ENCODE results near the gene HEPACAM2.

HEPACAM2 gene

GRCh38 chr7:93160410-93160809 lies 65.9 kb downstream of the HEPACAM2 start:
- TF ChIP-seq CTCF (conservative IDR thresholded peaks at IDR 0.05; ENCODE audit: low read depth) = no peak
- no peak for DNase-seq (ENCODE audit: low spot score)
- no peak overlapping the region for H3K27ac ChIP-seq
- ChIA-PET CTCF (no interaction called here), POLR2A (ENCODE audit: low non-redundant PET) (no interaction called here)

- ChIA-PET POLR2A (ENCODE audit: low non-redundant PET) (no interaction called here), CTCF (no interaction called here)
- no peak for TF ChIP-seq CTCF (conservative IDR thresholded peaks at IDR 0.05; ENCODE audit: low read depth)
- H3K27ac ChIP-seq = no peak overlapping the region
- no peak for DNase-seq (ENCODE audit: low spot score)
Observed at GRCh38 chr7:93159490-93159889, 66.8 kb downstream of the HEPACAM2 start.

GRCh38 chr7:93156884-93157283 lies 69.4 kb downstream of the HEPACAM2 start:
- no peak for TF ChIP-seq CTCF (conservative IDR thresholded peaks at IDR 0.05; ENCODE audit: low read depth)
- POLR2A ChIA-PET (ENCODE audit: low non-redundant PET) = no interaction called here
- no peak for DNase-seq (ENCODE audit: low spot score)
- H3K27ac ChIP-seq = no peak overlapping the region
- CTCF ChIA-PET = no interaction called here

GRCh38 chr7:93150200-93150835 lies 76.0 kb downstream of the HEPACAM2 start:
- no peak for DNase-seq (ENCODE audit: low spot score)
- POLR2A ChIA-PET (ENCODE audit: low non-redundant PET) = no interaction called here

GRCh38 chr7:93148727-93149126 lies 77.5 kb downstream of the HEPACAM2 start:
- no peak for DNase-seq (ENCODE audit: low spot score)

More at GRCh38 chr7:93150200-93150835, 76.0 kb downstream of the HEPACAM2 start:
- no peak overlapping the region for H3K27ac ChIP-seq
- no peak for TF ChIP-seq CTCF (conservative IDR thresholded peaks at IDR 0.05; ENCODE audit: low read depth)
- CTCF ChIA-PET = no interaction called here

GRCh38 chr7:93148144-93148543 lies 78.1 kb downstream of the HEPACAM2 start, which contains the start of gene SAMD9L:
SAMD9L (minus strand) TSS chr7:93148385; CDS start chr7:93135971, 12,414 bp downstream.
- DNase-seq (ENCODE audit: low spot score) = no peak
- H3K27ac ChIP-seq = no peak within 1 kb of the TSS

More at GRCh38 chr7:93148727-93149126, 77.5 kb downstream of the HEPACAM2 start:
- TF ChIP-seq CTCF (conservative IDR thresholded peaks at IDR 0.05; ENCODE audit: low read depth) = no peak
- no peak overlapping the region for H3K27ac ChIP-seq
- POLR2A ChIA-PET (ENCODE audit: low non-redundant PET) = no interaction called here
- CTCF ChIA-PET = no interaction called here

More at GRCh38 chr7:93148144-93148543, 78.1 kb downstream of the HEPACAM2 start, which contains the start of gene SAMD9L:
- no peak for TF ChIP-seq CTCF (conservative IDR thresholded peaks at IDR 0.05; ENCODE audit: low read depth)
- ChIA-PET POLR2A (ENCODE audit: low non-redundant PET) (no interaction called here), CTCF (no interaction called here)
